ENCODE data around the gene PLA2G4A. TPM values are rescaled to one million over a fixed set of nuclear protein-coding genes. Genes with fewer than 3 reads are reported as not detected.
A peak's percentile ranks its signal among the peaks of the same experiment; 100 is the strongest.

PLA2G4A gene
- total RNA-seq, 1 experiment from 2014 or later = not detected

DNA sequence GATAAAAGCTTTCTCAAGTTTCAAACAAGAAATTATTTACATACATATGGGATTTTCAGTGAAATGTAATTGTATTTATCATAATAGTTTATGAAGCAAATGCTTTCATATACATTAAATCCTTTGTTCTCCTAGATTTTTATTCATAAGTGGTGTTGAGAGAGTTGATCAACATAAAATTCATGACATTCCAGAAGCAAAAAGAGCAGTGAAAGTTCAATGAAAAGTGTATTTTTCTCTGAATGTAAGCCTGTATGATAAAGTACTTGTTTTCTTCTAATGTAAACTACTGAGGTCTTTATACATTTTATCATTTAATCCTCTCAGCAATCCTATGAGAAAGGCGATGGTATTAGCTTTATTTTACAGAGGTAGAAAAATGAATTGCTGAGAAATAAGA lies 146.5 kb downstream of the PLA2G4A start:
- DNase-seq (ENCODE audit: low read depth) = no peak

DNA sequence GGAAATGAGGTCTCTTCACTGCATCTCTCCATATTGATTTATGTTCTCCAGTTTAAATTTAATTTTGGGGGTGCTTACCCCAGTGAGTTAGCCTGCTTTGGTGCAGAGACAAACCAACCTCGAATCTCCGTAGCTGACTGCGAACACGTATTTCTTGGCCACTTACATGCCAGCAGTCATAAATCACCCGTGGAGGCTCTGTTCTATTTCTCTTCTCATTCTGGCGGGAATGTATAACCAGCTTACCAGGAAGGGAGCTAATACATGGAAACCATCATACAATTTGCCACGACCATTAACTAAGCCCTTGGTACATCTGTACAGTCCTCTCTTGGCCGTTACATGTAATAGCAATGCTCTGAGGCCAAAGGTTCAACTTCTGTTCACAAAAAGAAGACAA lies 148.0 kb downstream of the PLA2G4A start:
- DNase-seq (ENCODE audit: low read depth) = no peak

- DNase-seq (ENCODE audit: low read depth) = no peak
Observed at GRCh38 chr1:186977266-186977957, 148.7 kb downstream of the PLA2G4A start.

GRCh38 chr1:186978596-186979556 lies 150.1 kb downstream of the PLA2G4A start:
- DNase-seq (ENCODE audit: low read depth) = no peak

- no peak for DNase-seq (ENCODE audit: low read depth)
Observed at GRCh38 chr1:186980400-186980799, 151.7 kb downstream of the PLA2G4A start.

DNA sequence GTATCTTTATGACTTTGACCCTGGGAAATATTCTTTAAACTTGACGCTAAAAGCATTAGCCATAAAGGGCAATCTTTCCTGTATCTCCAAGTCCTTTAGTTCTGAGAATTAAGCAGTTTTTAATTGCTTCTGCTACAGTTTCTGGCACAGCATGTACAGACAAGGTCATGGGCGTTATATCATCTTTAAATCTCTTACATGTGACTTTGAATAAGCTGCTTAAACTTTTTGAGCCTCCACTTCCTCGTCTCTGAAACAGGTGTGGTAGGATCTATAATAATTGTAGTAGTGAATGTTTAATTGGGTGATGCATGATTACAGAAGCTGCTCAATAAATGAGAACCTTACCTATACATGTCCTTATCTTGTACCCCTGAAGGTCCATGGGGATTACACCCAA lies 153.4 kb downstream of the PLA2G4A start:
- DNase-seq (ENCODE audit: low read depth) = no peak

DNA sequence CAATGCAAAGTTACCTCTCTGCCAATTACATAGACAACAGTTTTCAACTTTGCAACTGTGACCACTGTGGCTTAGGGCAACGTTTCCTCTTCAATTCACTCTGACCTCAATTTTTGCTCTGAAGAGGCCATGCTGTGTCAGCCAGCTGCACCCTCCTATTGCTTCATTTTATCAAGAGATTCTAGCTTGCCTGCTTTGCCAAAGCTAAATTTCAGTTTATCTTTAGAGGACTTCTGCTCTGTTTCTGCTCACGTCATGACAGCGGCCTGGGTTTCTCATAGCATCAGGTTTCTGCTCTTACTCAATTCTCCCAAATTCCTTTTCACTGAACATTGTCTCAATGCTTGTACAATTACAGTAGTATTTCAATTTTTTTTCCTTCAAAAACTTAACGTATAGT lies 154.6 kb downstream of the PLA2G4A start:
- no peak for DNase-seq (ENCODE audit: low read depth)

GRCh38 chr1:186984959-186985358 lies 156.2 kb downstream of the PLA2G4A start:
- DNase-seq (ENCODE audit: low read depth) = no peak

DNA sequence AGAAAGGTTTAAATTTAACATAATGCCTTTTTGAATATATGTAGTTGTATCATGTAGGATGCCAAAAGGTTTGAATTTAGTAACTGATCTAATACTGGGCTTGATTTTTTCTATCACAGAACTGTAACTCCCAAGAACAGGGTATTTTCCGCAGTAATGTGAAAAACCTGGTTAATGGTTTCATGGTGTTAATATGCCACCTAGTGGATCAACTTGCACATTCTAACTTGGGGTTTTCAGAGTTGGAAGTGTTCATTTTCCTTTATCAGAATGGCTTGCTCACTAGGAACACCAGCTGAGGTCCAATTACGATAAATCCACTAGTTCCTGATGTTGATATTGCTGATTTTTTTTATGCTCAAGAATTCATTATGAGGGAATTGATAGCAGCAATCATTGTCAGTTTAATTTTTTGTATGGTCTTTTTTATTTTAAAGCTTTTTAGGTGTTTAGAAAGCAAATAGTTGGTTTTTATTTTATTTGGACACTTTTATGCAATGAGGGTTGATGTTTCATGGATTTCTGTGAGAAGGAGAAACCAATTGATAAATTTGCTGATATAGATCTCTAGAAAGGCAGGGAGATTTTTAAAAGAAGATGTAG lies 157.2 kb downstream of the PLA2G4A start:
- DNase-seq (ENCODE audit: low read depth) = peak; percentile 35

GRCh38 chr1:186987065-186987464 lies 158.3 kb downstream of the PLA2G4A start:
- DNase-seq (ENCODE audit: low read depth) = no peak

DNA sequence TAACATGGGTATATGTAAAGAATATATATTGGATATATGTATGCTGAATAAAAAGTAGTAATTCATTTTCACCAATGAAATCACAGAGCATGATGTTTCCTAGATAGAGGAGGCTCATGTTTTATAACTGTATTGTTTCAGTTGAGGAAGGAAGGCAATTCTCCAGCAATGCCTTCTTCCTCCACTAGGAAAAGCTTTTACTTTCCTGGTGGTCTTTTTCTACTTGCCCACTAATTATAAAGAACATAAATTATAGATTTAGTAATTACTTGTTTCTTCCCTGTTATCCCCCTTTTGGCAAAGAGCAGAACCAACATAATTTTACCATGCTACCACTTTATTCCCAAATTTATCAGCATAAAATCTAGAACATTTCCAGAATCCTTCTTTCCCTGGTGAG lies 159.0 kb downstream of the PLA2G4A start:
- no peak for DNase-seq (ENCODE audit: low read depth)

DNA sequence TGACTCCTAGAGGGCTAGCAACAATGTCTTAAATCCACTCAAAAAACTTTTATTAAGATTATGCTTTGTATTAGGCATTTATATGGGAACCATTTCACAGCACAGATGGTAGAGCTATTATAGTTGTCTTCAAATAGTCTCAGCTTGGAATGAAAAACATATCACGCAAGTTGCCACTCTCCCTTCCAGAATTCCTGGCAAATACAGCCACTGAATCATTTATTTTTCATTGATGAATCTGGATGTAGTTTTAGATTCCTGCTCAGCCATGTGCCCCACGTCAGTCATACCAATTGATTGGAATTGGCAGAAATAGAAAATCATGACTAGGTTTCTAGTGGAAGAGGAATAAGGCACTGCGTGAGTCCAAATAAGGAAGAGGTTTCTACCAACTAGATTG lies 165.2 kb downstream of the PLA2G4A start:
- DNase-seq (ENCODE audit: low read depth) = no peak

GRCh38 chr1:186994897-186995296 lies 166.1 kb downstream of the PLA2G4A start:
- no peak for DNase-seq (ENCODE audit: low read depth)

DNA sequence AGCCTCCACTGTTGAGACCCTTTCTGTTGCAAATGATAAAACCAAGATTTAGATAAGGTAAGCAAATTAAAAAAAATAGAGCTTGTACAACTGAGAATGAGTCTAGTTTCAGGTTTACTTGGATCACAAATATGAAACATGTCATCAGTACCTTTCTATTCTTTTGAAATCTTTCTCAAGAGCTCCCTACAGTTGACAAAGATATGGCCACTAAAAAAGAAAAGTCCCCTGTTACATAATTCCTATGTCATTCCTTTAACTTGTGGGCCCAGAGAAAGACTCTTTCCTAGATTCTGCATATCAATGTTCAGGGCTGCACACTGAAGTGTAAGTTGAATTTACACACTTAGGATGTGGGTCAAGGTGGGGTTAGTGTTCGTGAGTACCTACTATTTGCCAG lies 168.1 kb downstream of the PLA2G4A start:
- DNase-seq (ENCODE audit: low read depth) = no peak

DNA sequence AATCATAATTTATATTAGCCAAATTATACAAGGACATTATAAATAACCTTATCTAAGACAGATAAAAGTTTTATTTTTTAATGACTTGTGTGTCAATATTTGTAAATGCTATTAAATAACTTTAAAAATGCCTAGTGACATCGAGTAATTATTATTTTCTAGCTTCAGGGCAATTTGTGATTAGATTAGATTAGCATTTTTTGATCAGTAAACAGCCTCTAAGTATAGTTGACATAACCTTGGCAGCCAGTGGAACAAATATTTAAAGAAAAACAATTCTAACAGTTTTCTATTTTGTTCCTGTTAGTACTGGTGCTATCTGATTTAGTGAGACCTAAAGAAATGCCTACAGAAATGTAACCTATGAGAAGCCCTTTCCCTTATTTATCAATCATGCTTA lies 169.1 kb downstream of the PLA2G4A start:
- DNase-seq (ENCODE audit: low read depth) = no peak

DNA sequence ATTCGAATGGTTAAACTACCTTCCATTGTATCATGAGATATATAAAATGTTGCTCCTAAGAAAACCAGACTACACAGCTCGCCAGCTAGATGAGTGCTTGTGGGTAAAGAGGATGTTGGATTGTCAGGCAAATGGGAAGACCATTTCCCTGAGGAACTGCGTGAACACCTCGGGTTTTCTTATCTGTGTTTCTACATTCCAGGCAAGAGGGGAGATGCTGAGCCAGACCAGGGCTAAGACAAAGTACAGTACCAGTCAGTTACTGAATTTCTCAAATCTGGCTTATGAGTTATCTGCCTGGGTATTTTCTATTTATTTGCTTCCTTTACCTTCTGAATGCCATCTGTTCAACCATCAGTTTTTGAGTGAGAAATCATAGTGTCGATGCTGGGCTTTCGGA lies 170.8 kb downstream of the PLA2G4A start:
- no peak for DNase-seq (ENCODE audit: low read depth)

DNA sequence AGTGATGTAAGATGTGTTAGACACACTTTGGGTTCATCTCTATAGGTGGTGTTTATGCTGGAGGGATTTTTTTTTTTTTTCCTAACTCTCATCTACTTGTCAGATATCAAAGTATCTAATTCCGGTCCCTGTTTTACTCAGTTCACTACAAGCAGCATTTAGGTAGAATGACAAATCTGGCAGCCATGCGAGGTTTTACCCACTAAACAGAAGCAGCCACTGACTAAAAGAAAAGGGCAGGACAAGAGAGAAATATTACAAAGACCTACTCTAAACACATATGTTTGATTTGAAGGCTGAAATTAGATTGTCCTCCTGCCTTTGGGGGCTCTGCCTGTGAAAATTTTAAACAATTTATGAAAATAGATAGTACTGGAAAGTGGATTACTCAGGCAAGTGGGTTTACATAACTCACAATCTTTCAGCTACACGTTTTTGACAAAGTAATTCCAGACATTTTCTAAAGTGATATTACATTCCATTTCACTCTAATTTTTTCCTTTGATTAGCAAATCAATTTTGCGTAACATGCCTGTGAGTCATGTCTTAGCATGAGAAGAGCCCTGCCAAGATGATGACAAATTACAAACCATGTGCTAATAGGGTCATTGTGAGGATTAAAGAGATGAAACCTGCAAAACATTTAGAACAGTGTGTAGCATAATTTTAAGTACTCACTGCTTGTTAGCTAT lies 172.6 kb downstream of the PLA2G4A start:
- no peak for DNase-seq (ENCODE audit: low read depth)

DNA sequence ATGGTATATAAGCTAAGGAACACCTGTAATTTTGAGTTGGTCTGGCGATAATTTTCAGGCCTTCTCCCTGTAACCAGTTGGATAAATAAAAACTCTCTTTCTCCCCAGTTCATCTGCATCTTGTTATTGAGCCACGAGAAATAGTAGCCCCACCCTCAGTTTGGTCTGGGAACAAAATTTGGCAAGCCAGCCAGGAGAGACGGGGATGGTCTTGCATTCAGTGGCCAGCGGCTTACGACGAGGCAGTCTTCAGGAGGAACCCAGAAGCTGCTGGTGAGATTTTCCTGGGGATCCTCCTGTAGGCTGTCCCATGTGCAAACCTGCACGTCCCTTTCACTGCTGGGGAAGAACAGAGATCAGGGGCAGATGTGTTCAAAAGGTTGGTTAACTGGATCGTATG lies 174.6 kb downstream of the PLA2G4A start:
- no peak for DNase-seq (ENCODE audit: low read depth)

DNA sequence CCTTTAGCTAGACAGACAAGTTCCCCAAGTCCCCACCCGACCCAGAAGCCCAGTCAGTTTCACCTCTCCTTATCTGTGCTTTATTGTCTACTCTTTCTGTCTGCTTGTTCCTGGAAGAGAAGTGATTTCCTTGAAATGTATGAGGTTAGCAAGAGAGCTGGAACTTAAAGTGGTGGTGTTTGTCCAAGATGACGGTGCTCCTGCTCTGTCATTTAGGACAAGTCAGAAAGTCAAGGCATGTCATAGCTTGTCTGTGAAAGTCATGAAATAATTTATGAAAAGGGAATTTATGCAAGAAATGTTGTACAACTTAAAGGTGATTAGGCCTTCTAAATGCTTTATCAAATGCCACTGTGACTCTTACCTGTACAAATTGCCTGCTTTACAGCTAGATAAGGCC lies 178.1 kb downstream of the PLA2G4A start:
- no peak for DNase-seq (ENCODE audit: low read depth)

- DNase-seq (ENCODE audit: low read depth) = no peak
Observed at GRCh38 chr1:187009320-187009719, 180.6 kb downstream of the PLA2G4A start.

DNA sequence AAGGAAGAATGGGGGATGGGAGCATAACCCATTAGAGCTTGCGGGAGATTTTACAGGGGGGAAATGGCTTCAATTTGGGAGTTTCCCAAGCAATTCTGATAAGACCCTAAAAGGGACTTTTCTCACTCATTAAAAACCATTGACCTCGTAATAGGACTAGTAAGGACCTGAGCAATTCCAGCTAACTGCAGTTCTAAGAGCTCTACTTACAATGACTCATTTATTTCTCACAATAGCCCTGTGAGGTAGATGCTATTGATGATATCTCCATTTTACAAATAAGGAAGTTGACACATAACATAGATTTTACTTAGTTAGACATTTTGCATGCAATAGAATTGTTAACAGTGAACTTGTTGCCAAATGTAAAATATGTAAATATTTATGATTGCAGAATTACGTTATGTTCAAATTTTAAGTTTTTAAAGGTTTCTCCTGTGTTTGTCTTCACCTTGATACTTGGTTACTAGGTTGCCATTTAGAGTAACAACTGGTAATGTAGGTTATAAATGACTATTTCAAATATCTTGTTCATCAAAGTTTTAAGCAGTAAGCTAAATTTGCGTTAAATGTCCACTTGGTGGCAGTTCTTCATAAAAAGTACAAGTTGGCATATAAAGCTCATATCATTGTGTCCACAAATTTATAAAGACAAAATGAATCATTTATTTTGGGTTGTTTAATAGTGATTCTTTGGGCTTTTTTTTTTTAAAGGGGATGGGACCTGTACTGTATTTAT lies 182.0 kb downstream of the PLA2G4A start:
- DNase-seq (ENCODE audit: low read depth) = no peak

All from LHCN-M2 (cell line).